GM23248 (cell line): ENCODE data around the gene MDFIC. TPM values are rescaled to one million over a fixed set of nuclear protein-coding genes. Genes with fewer than 3 reads are reported as not detected.

Experiments
- DNase-seq: peaks from one replicate; pipeline ENCODE4 v3.0.0-alpha.2; 2015
- H2AFZ ChIP-seq: fragments of 200-600 bp; sonication (generic); 2 replicates; pipeline ENCODE4 v1.6.1; 2016; ENCODE audit warnings: antibody characterized with exemption
- H3F3A ChIP-seq: fragments of 200-600 bp; sonication (generic); 2 replicates; pipeline ENCODE4 v1.6.1; 2016; ENCODE audit warnings: mild to moderate bottlenecking, antibody characterized with exemption, mixed run types; ENCODE audit not compliant: insufficient read depth
- H3K27ac ChIP-seq: fragments of 200-600 bp; sonication (generic); 2 replicates; pipeline ENCODE4 v1.5.1; 2016; ENCODE audit warnings: mild to moderate bottlenecking
- H3K27me3 ChIP-seq: fragments of 200-600 bp; sonication (generic); replicated peaks from 2 replicates; pipeline ENCODE4 v1.6.1; 2016; ENCODE audit warnings: mild to moderate bottlenecking; ENCODE audit not compliant: insufficient read depth
- H3K36me3 ChIP-seq: fragments of 200-600 bp; sonication (generic); 2 replicates; pipeline ENCODE4 v1.6.1; 2016; ENCODE audit warnings: low read depth, mild to moderate bottlenecking
- H3K4me1 ChIP-seq: fragments of 200-600 bp; sonication (generic); 2 replicates; pipeline ENCODE4 v1.6.1; 2016; ENCODE audit warnings: mild to moderate bottlenecking; ENCODE audit not compliant: insufficient read depth
- H3K4me2 ChIP-seq: fragments of 200-600 bp; sonication (generic); one replicate; pipeline ENCODE4 v1.6.1; 2016; ENCODE audit warnings: mild to moderate bottlenecking; ENCODE audit not compliant: unreplicated experiment
- H3K4me3 ChIP-seq: fragments of 200-600 bp; sonication (generic); 2 replicates; pipeline ENCODE4 v1.5.1; 2016; ENCODE audit warnings: mild to moderate bottlenecking
- H3K79me2 ChIP-seq: fragments of 200-600 bp; sonication (generic); 2 replicates; pipeline ENCODE4 v1.6.1; 2016; ENCODE audit warnings: mild to moderate bottlenecking; ENCODE audit not compliant: insufficient read depth
- H3K9ac ChIP-seq: fragments of 200-600 bp; sonication (generic); 2 replicates; pipeline ENCODE4 v1.6.1; 2016; ENCODE audit warnings: mild to moderate bottlenecking
- H3K9me2 ChIP-seq: fragments of 200-600 bp; sonication (generic); 2 replicates; pipeline ENCODE4 v1.6.1; 2016; ENCODE audit warnings: mixed run types, mild to moderate bottlenecking, moderate library complexity; ENCODE audit not compliant: insufficient read depth
- H3K9me3 ChIP-seq: fragments of 200-600 bp; sonication (generic); one replicate; pipeline ENCODE4 v1.6.1; 2017; ENCODE audit warnings: low read depth
- H4K20me1 ChIP-seq: fragments of 200-600 bp; sonication (generic); 2 replicates; pipeline ENCODE4 v1.6.0; 2016; ENCODE audit not compliant: insufficient read depth
- EZH2 ChIP-seq: fragments of 200-600 bp; sonication (generic); IDR thresholded peaks from 2 replicates; pipeline ENCODE4 v1.6.1; 2018; ENCODE audit warnings: antibody characterized with exemption, mild to moderate bottlenecking; ENCODE audit not compliant: insufficient read depth, poor library complexity, severe bottlenecking
- EZH2phosphoT487 ChIP-seq: fragments of 200-600 bp; sonication (generic); IDR thresholded peaks from 2 replicates; pipeline ENCODE4 v1.6.1; 2018; ENCODE audit warnings: antibody characterized with exemption, moderate library complexity, mild to moderate bottlenecking, low read depth; ENCODE audit not compliant: insufficient read depth
- WGBS, 2 experiments: methylation state at CpG; one replicate each; pipeline ENCODE4 v1.1.6; 2015 to 2017; ENCODE audit warnings: low lambda C conversion rate in 2 of 2, low coverage in 1 of 2; ENCODE audit errors: missing lambda C conversion rate in 2 of 2; 5-methylcytosine and 5-hydroxymethylcytosine counted together
- in situ Hi-C: fragments of 300-500 bp; cut with MboI; formaldehyde crosslinking; loops from 2 replicates; pipeline ENCODE4 v1.15.0; 2020
- polyA plus RNA-seq: library from polyadenylated mRNA; unstranded; fragments of >200 nt; fragmentation: Nextera tagmentation; extraction: Ambion mirVana; gene quantifications from 2 replicates; pipeline ENCODE4 v1.2.1, GENCODE V29; 2016
- total RNA-seq: library from RNA; depleted of rRNA; stranded (reverse); fragments of >200 nt; shearing (Covaris generic); gene quantifications from 2 replicates; pipeline ENCODE4 v1.2.3, GENCODE V29; 2014

The MDFIC gene
- total and polyA plus RNA-seq, 2 experiments from 2014 or later = 23.0 to 50.3 TPM

DNA sequence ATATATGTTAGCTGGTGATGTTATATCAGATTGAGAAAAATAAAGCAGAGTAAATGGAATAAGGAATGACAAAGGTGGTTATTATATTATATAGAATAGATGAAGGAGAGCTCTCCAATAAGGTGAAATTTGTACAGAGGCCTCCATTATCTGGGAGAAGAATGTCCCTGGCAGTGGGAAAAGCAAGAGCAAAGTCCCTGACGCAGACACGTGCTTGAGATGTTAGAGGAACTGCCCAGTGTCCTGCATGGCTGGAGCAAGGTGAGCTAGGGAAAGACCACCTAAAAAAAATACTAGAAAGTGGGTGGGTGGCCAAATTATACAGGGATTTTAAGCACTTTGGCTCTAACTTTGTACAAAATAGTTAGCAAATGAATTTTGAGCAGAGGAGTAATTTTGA is 120.7 kb downstream of the MDFIC start:
- H3K9me2 ChIP-seq = no peaks in the 10 kb centered on the region
- no peaks in the 10 kb centered on the region for H3K27me3 ChIP-seq
- no peaks in the 10 kb centered on the region for H3F3A ChIP-seq
- no peaks in the 10 kb centered on the region for H3K79me2 ChIP-seq
- no peak overlapping the region for H3K4me2 ChIP-seq
- H3K9ac ChIP-seq = no peak overlapping the region
- H3K4me3 ChIP-seq = no peak overlapping the region
- 72 to 79% methylated on average over 2 of the region's 2 CpGs for WGBS, 2 experiments
- H3K27ac ChIP-seq = no peak overlapping the region
- H3K36me3 ChIP-seq = no peaks in the 10 kb centered on the region
- no peaks in the 10 kb centered on the region for H3K4me1 ChIP-seq
- no peak for DNase-seq
- in situ Hi-C loops = no loop called here
- TF ChIP-seq EZH2phosphoT487 (no peak), EZH2 (no peak)
- no peaks in the 10 kb centered on the region for H3K9me3 ChIP-seq
- no peaks in the 10 kb centered on the region for H4K20me1 ChIP-seq
- H2AFZ ChIP-seq = no peak overlapping the region

DNA sequence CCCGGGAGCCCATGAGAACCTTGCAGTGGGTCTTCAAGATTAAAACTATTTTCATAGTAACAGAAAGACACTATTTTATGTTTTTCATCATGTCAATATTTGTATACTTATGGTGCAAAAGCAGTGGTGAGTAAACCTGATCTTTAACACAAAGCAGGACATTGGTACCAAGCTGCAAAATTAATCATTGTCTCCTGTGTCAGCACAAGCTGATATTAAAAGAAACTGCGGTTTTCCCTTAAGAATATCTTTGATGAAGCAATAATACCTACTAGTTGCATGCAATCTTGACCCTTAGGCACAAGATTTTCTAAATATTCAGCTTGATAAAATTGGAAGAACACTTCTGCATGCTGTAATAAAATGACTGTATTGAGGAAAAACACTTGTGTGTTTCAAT is 121.7 kb downstream of the MDFIC start:
- H3K9me3 ChIP-seq = no peaks in the 10 kb centered on the region
- H4K20me1 ChIP-seq = no peaks in the 10 kb centered on the region
- H3K9ac ChIP-seq = no peak overlapping the region
- H3K79me2 ChIP-seq = no peaks in the 10 kb centered on the region
- TF ChIP-seq EZH2phosphoT487 (no peak), EZH2 (no peak)
- 72 to 73% methylated on average over 2 of the region's 2 CpGs for WGBS, 2 experiments
- no peak overlapping the region for H3K27ac ChIP-seq
- no peak overlapping the region for H2AFZ ChIP-seq
- no peaks in the 10 kb centered on the region for H3K9me2 ChIP-seq
- H3K27me3 ChIP-seq = no peaks in the 10 kb centered on the region
- H3K4me1 ChIP-seq = peaks cover 7% of the 10 kb centered on the region; the same call in 1 of the 2 replicates
- no peak overlapping the region for H3K4me3 ChIP-seq
- H3K36me3 ChIP-seq = no peaks in the 10 kb centered on the region
- in situ Hi-C loops = no loop called here
- no peak for DNase-seq
- H3F3A ChIP-seq = no peaks in the 10 kb centered on the region
- no peak overlapping the region for H3K4me2 ChIP-seq

- TF ChIP-seq EZH2phosphoT487 (no peak), EZH2 (no peak)
- H3K4me1 ChIP-seq = peaks cover 7% of the 10 kb centered on the region; the same call in 1 of the 2 replicates
- no peaks in the 10 kb centered on the region for H3F3A ChIP-seq
- H3K9ac ChIP-seq = no peak overlapping the region
- no peaks in the 10 kb centered on the region for H3K36me3 ChIP-seq
- WGBS, 2 experiments = 63 to 69% methylated on average over 3 of the region's 3 CpGs
- no peak overlapping the region for H3K4me2 ChIP-seq
- H3K79me2 ChIP-seq = no peaks in the 10 kb centered on the region
- no peak for DNase-seq
- no peak overlapping the region for H3K4me3 ChIP-seq
- in situ Hi-C loops = no loop called here
- no peak overlapping the region for H2AFZ ChIP-seq
- no peaks in the 10 kb centered on the region for H3K27me3 ChIP-seq
- no peak overlapping the region for H3K27ac ChIP-seq
- H4K20me1 ChIP-seq = no peaks in the 10 kb centered on the region
- H3K9me2 ChIP-seq = no peaks in the 10 kb centered on the region
- no peaks in the 10 kb centered on the region for H3K9me3 ChIP-seq
Measured at GRCh38 chr7:115044224-115044623, 122.3 kb downstream of the MDFIC start.

- Histone ChIP-seq H3K4me2 (no peak overlapping the region), H2AFZ (no peak overlapping the region), H3F3A (no peaks in the 10 kb centered on the region), H3K4me3 (no peak overlapping the region), H3K36me3 (no peaks in the 10 kb centered on the region), H3K4me1 (peaks cover 7% of the 10 kb centered on the region; the same call in 1 of the 2 replicates), H3K9ac (no peak overlapping the region), H3K27ac (no peak overlapping the region), H3K79me2 (no peaks in the 10 kb centered on the region), H3K9me2 (no peaks in the 10 kb centered on the region), H3K27me3 (no peaks in the 10 kb centered on the region), H4K20me1 (no peaks in the 10 kb centered on the region), H3K9me3 (no peaks in the 10 kb centered on the region)
- TF ChIP-seq EZH2 = no peak
- TF ChIP-seq EZH2phosphoT487 = no peak
- peak; percentile 31 for DNase-seq
- 21 to 25% methylated on average over 6 of the region's 6 CpGs for WGBS, 2 experiments
- in situ Hi-C loops = no loop called here
Measured at GRCh38 chr7:115047958-115048720, 126.2 kb downstream of the MDFIC start.
